ENCODE measurements around the gene DNAJB1.

DNA sequence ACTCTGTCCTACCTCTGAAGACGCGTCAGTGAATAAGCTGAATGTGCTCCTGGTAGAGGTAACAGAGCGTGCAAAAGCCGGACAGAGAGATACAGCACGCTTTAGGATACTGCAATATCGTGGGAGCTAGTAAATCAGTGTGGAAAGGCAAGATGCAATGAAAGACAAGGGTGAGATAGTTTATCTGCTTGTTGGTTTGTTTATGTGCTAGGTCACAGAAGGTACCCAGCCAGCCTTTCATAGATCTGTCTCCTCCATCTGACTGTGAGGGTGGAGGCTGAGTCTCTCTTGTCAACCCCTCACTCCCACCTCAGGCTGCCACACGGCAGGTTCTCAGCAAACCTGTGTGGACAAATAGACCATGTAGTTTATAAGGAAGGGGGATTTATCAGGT is 21.4 kb downstream of the DNAJB1 start:
- TF ChIP-seq, protein P1, sequence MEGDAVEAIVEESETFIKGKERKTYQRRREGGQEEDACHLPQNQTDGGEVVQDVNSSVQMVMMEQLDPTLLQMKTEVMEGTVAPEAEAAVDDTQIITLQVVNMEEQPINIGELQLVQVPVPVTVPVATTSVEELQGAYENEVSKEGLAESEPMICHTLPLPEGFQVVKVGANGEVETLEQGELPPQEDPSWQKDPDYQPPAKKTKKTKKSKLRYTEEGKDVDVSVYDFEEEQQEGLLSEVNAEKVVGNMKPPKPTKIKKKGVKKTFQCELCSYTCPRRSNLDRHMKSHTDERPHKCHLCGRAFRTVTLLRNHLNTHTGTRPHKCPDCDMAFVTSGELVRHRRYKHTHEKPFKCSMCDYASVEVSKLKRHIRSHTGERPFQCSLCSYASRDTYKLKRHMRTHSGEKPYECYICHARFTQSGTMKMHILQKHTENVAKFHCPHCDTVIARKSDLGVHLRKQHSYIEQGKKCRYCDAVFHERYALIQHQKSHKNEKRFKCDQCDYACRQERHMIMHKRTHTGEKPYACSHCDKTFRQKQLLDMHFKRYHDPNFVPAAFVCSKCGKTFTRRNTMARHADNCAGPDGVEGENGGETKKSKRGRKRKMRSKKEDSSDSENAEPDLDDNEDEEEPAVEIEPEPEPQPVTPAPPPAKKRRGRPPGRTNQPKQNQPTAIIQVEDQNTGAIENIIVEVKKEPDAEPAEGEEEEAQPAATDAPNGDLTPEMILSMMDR (conservative IDR thresholded peaks at IDR 0.05 in 1 of 2, IDR thresholded peaks at IDR 0.05 in 1 of 2; ENCODE audit: extremely low read depth in 1 of 2, insufficient read depth in 1 of 2, low read depth in 1 of 2, low read length in 2 of 2) = no peak
- no peak for TF ChIP-seq EZH2 (IDR thresholded peaks at IDR 0.05; ENCODE audit: borderline replicate concordance, low read length)

Data from mammary epithelial cell (primary cell).